DND-41 (cell line): ENCODE results near the gene ISG15.

ENCODE experiments used
- EZH2 ChIP-seq: IDR thresholded peaks from 3 replicates; pipeline ENCODE4 v1.6.1; 2012; ENCODE audit warnings: borderline replicate concordance, low read depth, mild to moderate bottlenecking, moderate library complexity, low read length, inconsistent platforms; ENCODE audit not compliant: severe bottlenecking
- TF ChIP-seq, protein P1 (sequence below): IDR thresholded peaks from 2 replicates; pipeline ENCODE4 v1.5.1; 2012; ENCODE audit warnings: borderline replicate concordance, low read length, moderate library complexity, mild to moderate bottlenecking; ENCODE audit not compliant: poor library complexity, severe bottlenecking; ENCODE audit errors: extremely low read depth

DNA sequence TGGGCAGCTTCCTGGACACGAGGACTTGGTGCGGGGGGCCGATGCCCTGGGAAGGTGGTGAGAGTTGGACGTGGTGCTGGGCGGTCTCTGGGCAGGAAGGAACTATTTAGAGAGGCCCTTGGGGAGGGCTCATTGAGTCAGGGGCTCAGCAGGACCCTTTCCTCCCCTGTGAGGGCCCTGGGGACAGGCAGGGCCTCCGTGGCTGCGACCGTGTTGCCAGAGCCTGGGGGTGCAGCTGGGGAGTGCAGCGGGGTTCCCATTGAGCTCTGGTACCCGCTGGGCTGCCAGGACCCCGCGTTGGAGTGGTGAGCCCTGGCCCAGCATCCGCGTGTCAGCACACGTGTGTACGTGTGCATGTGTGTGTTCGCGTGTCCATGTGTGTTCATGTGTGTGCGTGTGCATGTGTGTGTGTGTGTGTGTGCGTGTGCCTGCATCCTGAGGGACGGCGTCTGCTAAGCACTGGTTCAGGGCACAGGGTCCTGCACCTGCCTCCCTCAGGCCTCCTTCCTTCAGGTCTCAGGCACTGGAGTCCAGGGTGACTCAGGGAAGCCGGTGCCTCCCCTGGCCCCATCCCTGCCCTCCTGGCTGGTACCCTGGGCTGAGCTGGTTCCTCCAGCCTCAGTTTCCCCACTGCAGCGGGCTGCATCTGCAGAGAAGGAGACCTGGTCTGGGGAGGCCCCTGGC, 50.1 kb downstream of the ISG15 start:
- TF ChIP-seq, protein P1, sequence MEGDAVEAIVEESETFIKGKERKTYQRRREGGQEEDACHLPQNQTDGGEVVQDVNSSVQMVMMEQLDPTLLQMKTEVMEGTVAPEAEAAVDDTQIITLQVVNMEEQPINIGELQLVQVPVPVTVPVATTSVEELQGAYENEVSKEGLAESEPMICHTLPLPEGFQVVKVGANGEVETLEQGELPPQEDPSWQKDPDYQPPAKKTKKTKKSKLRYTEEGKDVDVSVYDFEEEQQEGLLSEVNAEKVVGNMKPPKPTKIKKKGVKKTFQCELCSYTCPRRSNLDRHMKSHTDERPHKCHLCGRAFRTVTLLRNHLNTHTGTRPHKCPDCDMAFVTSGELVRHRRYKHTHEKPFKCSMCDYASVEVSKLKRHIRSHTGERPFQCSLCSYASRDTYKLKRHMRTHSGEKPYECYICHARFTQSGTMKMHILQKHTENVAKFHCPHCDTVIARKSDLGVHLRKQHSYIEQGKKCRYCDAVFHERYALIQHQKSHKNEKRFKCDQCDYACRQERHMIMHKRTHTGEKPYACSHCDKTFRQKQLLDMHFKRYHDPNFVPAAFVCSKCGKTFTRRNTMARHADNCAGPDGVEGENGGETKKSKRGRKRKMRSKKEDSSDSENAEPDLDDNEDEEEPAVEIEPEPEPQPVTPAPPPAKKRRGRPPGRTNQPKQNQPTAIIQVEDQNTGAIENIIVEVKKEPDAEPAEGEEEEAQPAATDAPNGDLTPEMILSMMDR, result no peak
- no peak for TF ChIP-seq EZH2
